HG03432 (cell line): ENCODE results near the gene SH2B2.
A peak's percentile ranks its signal among the peaks of the same experiment; 100 is the strongest.

Experiments used
- ATAC-seq: cut with Tn5 transposase; IDR thresholded peaks from one replicate; pipeline ENCODE4 v1.9.1; 2021; ENCODE audit warnings: mild to moderate bottlenecking, moderate library complexity; ENCODE audit not compliant: unreplicated experiment

The SH2B2 gene

DNA sequence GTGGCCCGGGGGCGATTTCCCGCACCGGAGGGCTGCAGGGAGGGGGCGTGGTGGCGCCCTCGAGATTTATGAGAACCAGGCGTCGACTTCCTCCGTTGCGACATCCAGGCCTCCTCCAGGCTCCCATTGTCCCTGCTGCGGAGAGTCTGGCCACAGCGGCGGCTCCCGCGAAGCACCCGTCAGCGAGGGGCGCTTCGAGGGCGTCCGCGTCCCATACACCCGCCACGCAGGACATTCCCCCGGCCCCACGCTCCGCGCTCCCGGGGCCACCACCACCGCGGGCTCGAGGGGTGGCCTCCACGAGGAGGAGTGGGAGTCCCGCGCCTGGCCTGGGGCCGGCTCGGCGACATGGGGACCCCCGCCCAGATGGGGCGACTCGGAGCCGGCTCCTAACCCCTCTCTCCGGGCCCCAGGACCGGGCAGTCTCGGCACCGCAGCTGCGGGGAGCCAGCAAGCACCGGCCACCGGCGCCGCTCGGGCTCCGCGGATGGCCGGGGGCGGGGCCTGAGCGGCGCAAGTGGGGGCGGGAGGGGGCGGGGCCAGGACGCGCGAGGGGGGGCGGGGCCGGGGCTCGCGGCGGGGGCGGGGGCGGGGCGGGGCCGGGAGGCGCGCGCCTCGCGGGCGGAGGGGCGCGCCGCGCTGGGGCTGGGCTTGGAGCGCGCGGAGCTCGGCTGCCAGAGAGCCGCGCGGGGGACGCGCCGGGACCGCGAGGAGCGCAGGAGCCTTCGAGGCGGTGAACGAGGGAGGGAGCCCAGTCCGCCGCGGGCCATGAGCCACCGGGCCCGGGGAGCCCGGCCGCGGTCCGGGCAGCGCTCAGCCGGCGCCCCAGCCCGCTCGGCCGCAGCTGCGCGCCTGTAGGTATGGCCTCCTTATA, at the start of gene SH2B2:
Gene SH2B2, plus strand, starts transcription at position 632 of the 874 bp plus-strand sequence. CDS start 13,683 bp downstream, outside the sequence.
- ATAC-seq: peak; percentile 26

DNA sequence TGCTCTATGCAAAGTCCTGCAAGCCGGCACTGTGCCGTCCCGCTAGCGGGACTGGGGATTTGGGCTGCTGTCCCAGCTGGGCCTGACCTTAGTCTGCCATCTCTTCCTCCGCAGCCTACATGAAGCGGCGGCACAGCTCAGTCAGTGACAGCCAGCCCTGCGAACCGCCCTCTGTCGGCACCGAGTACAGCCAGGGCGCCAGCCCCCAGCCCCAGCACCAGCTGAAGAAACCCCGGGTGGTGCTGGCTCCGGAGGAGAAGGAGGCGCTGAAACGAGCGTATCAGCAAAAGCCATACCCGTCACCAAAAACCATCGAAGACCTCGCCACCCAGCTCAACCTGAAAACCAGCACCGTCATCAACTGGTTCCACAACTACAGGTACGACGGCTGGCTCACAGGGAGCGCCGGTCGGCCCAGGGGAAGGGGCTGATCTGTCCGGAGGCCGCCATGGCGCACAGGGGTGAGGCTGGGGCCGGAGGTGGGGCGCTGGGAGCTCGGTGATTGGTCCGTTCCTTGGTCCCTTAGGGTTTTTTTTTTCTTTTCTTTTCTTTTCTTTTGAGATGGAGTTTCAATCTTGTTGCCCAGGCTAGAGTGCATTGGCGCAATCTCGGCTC, 47.4 kb upstream of the SH2B2 start:
- no peak for ATAC-seq

DNA sequence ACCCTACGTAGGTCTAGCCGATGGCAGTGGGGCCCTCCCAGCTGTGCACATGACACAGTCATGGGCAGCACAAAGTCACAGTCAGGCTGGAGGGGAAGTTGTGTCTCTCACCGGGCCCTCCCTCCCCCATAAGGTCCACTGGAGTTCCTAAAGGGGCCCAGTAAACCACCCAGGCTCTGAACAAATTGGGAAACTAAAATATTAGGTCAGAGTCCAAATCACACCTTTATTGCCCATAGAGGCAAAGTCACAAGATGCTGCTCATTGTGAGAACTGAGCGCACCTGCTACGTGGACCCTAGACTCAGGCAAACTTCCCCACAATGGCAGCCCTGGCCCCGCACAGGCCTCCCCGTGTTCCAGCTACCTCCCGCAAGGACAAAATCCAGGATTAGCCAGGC, 45.2 kb upstream of the SH2B2 start:
- ATAC-seq: no peak

DNA sequence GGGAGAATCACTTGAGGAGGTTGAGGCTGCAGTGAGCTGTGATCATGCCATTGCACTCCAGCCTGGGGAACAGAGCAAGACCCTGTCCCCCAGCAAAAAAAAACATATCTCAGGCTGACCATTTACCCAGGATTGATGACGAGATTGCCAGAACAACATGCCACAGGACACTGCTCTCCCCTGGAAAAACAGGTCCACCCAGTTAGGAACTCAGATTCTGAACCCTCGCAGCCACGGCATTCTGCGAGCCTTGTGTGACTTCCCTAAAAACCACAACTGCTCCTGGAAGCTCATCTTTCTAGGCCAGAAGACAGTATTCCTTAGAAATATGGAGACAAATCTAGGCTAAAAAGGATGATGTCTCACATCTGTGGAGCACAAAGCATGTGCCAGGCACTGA, 42.1 kb upstream of the SH2B2 start:
- ATAC-seq: no peak

DNA sequence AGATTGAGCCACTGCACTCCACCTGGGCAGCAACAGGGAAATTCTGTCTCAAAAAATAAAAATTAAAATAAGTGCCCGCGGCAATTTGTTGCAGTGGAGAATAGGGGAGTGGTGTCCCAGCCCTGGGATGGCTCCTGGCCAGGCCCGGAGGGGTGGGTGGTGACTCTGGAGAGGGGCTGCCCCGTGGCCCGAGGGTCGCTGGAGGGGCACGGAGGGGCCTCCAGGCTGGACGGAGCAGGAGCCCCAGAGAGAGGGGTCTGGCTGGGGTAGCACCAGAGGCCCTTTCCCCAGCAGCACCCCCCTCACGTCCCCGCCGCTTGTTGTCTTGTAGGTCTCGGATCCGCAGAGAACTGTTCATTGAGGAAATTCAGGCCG, 38.6 kb upstream of the SH2B2 start:
- no peak for ATAC-seq

DNA sequence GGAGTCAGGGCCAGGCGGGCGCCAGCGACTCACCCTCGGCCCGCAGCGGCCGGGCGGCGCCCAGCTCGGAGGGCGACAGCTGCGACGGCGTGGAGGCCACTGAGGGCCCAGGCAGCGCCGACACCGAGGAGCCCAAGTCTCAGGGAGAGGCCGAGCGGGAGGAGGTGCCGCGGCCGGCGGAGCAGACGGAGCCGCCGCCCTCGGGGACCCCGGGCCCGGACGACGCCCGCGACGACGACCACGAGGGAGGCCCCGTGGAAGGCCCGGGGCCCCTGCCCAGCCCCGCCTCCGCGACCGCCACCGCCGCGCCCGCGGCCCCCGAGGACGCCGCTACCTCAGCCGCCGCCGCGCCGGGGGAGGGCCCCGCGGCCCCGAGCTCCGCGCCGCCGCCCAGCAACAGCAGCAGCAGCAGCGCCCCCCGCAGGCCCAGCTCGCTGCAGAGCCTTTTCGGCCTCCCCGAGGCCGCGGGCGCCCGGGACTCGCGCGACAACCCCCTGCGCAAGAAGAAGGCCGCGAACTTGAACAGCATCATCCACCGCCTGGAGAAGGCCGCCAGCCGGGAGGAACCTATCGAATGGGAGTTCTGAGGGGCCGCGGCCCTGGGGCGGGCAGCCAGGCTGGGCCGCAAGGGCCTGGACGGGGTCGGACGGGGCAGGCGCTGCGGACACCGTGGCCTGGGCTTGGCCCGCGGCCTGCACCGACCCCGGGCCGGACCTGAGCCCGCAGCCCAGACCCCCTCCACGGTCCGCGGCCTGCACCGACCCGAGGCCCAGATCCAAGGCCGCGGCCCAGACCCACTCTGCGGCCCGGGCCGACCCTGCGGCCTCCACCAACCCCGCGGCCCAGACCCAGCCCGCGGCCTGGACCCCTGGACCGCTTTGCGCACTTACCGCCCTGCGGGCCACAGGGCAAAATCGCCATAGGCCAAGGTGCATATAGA, 37.9 kb upstream of the SH2B2 start:
- no peak for ATAC-seq

DNA sequence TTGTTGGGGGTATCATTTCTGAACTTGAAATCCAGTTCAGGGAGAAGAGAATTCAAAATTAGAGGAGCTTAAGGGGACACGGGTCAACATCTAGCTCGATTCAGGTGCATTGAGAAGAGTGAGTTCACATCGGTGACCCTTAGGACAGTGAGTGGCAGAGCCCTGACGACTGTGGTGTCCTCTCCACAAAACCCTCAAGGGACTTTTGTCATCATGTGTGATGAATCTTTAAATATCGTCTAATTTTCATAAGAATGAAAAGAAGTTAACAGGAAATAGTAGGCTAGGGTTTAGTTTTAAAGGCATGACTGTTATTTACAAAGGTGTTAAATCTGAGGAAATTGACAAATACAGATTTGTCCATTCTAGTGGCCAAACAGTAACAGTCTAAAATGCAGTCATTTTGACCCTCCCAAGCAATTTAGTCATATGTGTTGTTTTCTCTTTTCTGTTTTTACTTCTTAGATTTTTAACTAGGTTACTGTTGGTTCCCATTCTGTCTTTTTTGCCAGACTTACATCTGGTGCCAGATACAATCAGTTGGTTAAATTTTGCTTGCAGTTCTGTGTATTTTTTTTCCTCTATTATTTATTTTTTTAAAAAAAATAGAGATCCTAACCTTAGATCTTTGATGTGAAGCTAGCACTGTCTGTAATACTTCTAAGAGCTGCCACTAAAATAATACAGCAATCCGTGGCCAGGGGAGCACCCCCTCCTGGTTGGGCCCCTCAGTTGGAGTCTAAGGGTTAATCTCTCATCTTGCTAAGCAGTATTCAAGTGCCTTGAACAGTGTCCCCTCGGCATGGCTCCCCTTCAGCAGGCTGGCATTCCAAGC, 34.9 kb upstream of the SH2B2 start:
- ATAC-seq: no peak

DNA sequence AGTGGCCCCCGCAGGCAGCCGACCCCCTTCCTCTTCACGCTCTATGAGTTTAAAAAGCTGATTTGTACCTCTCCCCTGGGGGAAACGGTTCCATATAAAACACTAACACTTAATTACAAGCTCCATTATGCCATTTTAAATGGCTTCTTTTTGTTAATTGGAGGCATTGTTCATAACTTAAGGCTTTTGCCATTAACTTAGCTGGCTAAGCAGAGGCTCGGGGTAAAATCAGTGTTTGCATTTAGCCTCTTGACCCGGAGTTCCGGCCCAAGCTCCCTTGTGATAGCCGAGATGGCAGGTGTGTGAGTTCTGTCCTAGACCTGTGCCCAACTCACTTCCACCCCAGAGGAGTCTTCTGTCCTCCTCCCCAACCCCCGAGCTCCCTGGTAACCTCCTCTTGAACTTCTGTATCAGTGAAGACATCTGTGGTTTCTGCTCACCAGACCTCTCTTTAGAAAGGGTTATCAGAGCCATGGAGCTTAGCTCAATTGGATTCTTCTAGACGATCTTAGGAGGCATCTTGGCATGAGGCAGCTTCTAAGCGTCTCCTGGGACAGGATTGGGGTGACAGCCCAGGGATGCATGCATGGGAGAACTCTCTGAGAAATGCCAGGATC, 34.2 kb upstream of the SH2B2 start:
- no peak for ATAC-seq

DNA sequence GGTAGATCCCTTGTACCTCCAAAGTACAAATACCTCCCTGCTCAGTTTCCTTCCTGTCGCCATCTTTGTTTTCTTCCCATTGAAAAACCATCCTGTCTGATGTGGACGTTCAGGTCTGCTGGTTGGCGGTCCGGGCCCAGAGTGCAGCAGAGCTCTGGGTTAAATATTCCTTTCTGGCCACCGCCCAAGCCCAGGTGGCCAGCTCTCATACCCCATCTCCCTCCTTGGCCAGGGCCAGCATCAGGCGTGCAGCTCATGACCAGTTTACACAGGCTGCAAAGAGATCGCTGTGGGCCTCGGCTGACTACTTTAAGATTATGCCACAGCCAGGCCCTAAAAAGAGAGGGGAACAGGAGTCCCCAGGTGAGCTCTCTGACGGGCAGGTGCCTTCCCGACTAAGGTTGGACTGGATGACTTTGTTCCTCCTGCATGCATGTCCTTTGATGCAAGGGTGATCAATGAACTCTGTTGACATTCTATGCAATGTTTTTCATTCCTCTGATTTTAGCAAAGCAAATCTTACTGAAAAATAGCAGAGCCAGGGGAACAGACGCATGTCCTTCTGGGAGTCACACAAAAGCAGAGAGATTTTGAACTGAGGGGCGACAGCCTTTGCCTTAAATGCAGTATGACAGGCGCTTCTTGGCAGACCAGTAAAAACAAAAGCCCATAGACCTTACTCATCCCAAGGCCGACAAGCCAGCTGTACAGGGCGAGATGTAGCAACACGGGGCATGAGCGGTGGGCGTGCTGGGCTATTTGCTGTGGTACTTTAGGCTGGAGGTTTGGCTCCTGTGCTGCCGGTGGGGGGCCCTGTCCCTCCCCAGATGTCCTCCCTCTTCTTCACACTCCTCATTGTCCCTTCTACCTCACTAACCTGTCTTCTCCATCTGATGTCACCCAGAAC, 33.3 kb upstream of the SH2B2 start:
- no peak for ATAC-seq

DNA sequence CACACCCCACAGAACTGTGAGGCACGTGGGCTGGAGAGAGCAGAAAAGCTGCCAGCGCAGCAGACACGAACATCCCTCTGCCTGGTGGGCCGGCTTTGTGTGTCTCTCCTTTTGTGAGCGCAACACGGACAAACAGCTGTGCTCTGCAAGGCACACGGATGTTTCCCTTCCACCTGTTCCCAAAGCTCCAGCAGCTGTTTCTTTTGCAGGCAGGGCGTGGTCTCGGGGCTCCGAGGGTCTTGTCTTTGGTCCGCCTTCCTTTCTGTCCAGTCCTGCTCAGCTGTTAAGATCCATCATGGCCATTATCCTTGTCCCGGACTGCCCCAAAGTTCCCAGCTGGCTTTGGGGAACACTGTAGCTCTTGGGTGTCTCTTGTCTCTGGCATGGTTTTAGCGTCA, 32.7 kb upstream of the SH2B2 start:
- no peak for ATAC-seq

DNA sequence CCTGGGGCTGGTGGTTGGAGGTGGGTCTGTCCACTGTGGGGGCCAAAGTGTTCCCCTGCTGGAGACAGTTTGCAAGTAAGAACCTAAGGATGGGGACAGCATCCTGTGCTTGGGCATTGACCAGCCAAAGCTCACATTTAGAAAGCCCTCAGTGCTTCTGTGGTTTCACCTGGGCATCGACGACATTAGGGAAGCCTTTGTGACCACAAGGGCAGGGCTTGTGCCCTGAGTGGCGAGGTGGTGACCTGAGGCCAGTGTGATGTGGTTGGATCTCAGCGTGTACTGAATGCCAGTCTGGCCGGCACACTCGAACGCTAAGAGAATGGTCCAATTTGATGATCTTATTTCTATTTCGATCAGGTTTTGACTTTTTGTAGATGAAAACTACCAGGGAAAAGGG, 32.1 kb upstream of the SH2B2 start:
- ATAC-seq: no peak

DNA sequence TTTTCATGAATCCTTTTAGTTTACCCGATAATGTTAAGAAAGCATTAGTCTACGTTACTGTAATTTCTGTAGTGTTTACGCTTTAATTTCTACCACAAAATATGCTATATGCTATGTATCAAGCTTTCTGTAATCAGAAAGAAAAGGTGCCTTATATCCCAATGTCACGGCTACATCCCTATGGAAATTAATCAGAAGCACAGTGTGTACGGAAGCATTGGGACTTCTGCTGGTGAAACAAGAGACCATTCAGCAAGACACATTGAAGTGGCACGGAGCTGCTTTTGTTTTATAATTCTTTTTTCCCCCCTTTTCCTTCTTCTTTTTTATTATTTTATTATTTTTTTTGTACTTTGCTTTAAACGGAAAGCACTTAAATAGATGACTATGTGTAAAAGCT, 31.2 kb upstream of the SH2B2 start:
- no peak for ATAC-seq

DNA sequence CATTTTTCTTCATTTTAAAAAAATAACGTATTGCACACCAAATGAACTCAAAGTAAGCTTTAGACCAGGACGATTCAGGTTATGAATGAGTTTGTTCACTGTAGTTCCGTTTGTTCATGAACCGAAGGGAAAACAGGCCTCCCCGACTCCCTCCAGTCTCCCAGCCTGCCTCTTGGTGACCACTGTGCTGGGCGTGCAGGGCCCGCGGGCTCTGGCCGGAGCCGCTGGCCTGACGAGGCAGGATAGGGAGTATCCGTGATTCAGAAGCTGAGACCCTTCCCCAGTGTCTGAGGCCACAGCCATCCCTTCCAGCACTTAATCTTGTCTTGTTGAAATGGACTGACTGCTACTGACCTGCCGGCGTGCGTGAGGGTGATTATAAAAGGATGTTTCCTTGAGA, 30.8 kb upstream of the SH2B2 start:
- no peak for ATAC-seq

DNA sequence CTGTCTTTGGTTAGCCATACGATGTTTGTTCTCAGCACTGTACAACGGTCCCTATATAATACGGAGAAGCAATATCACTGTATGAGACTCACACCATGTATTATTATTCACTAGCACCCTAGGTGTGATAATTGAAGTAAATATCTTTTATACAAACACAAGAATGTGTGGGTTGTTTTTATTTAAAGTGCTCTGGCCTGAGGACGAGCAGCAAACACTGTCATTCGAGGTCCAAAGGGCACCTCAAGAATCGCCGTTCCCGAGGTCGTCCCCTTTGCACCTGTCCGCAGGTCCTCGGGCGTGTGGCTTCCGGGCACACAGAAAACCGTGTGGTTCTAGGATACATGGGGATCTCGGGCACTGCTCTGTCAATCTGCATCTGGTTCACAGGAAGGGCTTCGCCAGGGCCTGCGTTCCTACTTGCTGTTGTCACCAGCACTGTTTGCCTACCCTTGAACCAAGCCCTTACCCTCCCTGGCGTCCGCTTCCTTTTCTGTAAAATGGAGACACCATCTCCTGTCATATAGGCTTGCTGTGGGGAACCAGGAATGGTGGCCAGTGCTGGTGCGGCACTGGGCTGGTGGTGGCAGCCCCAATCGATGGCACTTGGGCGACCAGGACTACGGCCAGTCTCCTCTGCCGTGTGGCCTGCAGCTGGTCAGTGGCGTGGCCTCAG, 28.5 kb upstream of the SH2B2 start:
- no peak for ATAC-seq

DNA sequence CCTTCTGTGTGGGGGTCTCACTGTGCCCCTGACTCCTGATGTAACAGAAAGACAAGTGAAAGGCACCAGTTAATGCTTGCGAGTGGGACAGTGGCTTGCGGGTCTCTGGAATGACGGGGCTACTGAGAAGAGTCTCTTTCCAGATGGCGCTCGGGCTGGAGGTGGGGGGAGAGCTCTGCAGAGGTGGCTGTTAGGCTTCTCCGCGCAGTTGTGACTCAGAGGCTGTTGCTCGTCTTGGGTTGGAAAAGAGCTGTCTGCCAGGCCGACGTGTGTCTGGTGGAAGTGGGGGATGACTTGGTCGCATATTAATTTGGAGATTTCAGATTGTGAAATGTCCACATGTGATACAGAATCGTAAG, 27.9 kb upstream of the SH2B2 start:
- no peak for ATAC-seq

DNA sequence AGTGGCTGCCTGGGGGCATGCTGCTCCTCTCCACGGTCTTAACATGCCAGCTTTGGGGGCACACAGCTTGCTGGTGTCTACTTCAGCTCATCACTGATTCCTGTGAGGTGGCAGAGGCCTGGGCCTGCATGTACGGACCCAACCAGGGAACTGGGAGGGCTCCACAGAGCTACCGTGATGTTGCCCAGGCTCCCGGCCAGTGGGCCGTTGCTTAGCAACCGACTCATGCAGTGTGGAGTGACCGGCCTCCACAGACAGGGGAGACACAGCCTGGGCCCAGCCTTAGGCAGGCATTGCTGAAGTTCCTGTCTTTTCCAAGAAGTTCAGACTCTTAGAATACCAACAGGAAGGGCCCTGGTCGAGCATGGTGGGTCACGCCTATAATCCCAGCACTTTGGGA, 25.8 kb upstream of the SH2B2 start:
- no peak for ATAC-seq

DNA sequence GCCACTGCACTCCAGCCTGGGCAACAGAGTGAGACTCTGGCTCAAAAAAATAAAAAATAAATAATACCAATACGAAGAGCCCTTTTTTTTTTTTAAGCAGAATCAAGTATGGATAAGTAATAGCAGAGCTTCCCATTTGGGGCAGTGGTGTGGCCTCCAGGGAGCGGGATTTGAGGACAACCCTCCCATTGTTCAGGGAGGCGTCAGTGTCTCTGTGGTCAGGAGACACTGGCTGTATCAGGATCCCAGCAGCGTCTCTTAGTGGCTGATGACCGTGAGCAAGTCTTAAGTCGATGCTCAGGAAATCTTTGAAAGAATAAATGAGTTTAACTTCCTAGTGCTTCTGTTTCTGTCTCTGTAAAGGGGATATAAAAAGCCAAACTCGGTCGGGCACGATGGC, 25.2 kb upstream of the SH2B2 start:
- ATAC-seq: no peak

DNA sequence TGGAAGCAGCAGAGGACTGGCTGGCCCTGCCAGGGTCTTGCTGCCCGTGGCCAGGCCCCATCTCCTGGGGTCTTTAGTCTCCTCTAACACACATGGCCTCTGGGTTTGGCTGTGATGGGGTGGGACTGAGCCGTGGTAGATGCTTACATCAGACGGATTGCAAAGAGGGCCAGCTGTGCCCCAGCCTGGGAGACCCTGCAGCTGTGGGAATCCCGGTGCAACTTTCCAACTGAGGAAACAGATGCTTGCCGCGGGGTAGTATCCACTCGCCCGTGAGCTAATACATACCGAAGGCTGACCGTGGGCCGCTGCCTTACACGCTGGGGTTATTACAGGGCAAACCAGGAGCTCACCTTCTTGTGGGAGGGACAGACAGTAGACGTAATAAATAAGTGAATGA, 24.1 kb upstream of the SH2B2 start:
- ATAC-seq: no peak
